GM12875 (cell line): ENCODE measurements around the gene FBXL17.

Source experiments
- H3K4me3 ChIP-seq: one replicate; pipeline ENCODE4 v1.5.1; 2011; ENCODE audit warnings: low read depth, low read length, control low read depth
- TF ChIP-seq, protein P1 (sequence below): IDR thresholded peaks from 2 replicates; pipeline ENCODE4 v1.5.1; 2011; ENCODE audit warnings: low read depth, mild to moderate bottlenecking, control low read depth, inconsistent platforms, low read length, moderate library complexity, borderline replicate concordance; ENCODE audit not compliant: insufficient read depth

FBXL17 gene

GRCh38 chr5:108384741-108385140, 2.8 kb upstream of the FBXL17 start:
- TF ChIP-seq, protein P1, sequence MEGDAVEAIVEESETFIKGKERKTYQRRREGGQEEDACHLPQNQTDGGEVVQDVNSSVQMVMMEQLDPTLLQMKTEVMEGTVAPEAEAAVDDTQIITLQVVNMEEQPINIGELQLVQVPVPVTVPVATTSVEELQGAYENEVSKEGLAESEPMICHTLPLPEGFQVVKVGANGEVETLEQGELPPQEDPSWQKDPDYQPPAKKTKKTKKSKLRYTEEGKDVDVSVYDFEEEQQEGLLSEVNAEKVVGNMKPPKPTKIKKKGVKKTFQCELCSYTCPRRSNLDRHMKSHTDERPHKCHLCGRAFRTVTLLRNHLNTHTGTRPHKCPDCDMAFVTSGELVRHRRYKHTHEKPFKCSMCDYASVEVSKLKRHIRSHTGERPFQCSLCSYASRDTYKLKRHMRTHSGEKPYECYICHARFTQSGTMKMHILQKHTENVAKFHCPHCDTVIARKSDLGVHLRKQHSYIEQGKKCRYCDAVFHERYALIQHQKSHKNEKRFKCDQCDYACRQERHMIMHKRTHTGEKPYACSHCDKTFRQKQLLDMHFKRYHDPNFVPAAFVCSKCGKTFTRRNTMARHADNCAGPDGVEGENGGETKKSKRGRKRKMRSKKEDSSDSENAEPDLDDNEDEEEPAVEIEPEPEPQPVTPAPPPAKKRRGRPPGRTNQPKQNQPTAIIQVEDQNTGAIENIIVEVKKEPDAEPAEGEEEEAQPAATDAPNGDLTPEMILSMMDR, result no peak
- H3K4me3 ChIP-seq, result no peak overlapping the region

DNA sequence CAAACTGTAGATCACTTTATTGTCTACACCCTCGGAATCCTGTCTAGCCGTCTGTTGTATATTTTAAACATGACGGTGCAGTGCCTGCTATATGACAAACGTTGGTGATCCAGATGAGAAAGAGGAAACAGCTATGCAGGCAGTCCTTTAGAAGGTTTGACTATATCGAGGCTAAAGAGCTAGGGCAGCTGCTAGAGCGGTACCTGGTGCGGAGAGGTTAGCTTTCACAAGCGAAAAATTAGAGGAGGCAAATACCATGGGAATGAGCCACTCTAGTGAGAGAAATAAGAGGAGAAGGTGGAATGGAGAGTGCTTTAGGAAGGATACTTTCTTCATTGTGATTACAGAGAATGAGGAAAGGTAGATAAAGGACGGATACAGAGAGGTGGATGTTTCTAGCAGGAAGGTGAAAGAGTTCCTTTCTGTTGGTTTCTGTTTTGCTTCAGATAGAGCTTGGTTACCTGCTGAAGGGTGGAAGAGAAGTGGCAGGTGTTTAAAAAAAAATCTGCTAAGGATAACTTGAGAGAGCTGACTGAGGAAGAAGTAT, 959 bp upstream of the FBXL17 start:
- peak overlapping the region; percentile 98 for H3K4me3 ChIP-seq
- TF ChIP-seq, protein P1, result no peak

DNA sequence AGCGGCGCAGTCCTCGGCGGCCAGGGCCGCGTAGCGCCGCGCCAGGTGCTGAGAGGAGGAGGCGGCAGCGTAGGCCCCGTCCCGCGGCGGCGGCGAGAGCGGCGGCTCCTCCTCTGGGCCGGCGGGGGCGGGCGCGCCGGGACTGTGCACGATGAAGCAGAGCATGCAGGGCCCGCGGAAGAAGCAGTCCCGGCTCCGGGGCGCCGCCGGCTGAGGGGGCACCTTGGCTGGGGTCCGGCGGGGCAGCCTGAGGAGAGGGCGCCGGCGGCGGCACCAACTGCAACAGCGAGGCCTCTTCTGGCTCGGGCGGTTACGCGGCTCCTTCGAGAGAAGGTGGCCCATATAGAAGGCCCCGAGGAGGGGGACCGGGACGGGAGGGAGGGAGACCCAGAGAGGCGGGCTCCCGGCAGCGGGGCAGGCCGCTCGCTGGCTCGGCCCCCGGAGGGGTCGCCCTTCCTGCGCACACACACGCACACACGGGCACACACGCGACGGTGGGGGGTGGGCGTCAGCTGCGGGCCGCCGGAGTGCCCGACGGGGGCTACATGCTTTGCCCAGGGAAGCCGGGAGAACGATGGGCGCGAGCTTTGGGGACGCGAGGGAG, 446 bp downstream of the FBXL17 start:
- TF ChIP-seq, protein P1, result no peak

DNA sequence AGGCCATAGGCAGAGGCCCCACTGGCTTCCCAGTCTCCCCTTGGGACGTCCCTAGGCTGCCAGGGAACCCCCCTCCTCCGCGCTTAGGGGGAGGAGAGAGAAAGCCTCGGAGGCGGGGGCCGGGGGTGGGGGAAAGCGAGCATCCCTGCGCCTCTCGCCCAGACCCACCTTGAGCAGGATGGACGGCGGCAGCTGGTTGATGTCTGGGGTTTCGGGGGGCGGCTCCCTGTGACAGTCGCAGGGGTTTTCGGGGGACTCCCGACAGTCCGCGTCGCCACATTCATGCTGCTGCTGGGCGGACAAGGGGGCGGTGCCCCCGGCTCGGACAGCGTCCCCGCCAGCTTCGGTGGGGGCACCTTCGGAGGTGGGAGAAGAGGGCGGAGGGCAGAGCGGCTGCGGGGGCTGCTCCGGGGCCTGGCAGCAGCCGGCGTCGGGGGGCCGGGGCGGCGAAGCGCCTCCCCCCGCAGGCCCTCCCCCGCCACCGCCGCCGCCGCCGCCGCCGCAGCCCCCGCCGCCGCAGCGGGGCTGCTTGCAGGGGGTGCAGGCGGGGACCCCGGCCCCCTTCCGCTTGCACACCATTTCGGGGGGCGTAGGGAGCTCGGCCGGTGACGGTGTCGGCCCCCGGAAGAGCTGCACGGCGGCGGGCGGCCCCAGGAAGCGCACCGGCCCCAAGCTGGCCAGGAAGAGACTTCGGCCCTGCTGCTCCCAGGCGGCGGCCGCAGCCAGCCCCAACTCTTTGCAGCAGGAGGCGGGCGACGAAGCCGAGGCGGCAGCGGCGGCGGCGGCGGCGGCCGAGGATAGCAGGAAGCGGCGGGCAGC, 1.2 kb downstream of the FBXL17 start:
- TF ChIP-seq, protein P1, result no peak
- H3K4me3 ChIP-seq, result peak overlapping the region; percentile 98

More for the DNA sequence above, 446 bp downstream of the FBXL17 start:
- H3K4me3 ChIP-seq, result peak overlapping the region; percentile 98

GRCh38 chr5:108379722-108380530, 2.0 kb downstream of the FBXL17 start:
- peak overlapping the region; percentile 98 for H3K4me3 ChIP-seq
- TF ChIP-seq, protein P1, result no peak

- no peak overlapping the region for H3K4me3 ChIP-seq
- TF ChIP-seq, protein P1, result no peak
Measured at GRCh38 chr5:108375768-108376167, 6.1 kb downstream of the FBXL17 start.
